Adipocyte (in vitro differentiated cells): ENCODE measurements around the gene SPATA32.

Source experiments
- DNase-seq: peaks from one replicate; pipeline ENCODE4 v3.0.0-alpha.2; 2015; ENCODE audit warnings: low read depth
- H3K27me3 ChIP-seq: replicated peaks from 2 replicates; pipeline ENCODE4 v1.7.0; 2013; ENCODE audit warnings: mild to moderate bottlenecking, low read length, moderate library complexity; ENCODE audit not compliant: control insufficient read depth, insufficient read depth
- H3K36me3 ChIP-seq: 2 replicates; pipeline ENCODE4 v1.7.0; 2013; ENCODE audit warnings: low read length, mild to moderate bottlenecking, moderate library complexity; ENCODE audit not compliant: control insufficient read depth, insufficient read depth, severe bottlenecking
- H3K4me1 ChIP-seq: 2 replicates; pipeline ENCODE4 v1.7.0; 2013; ENCODE audit warnings: mild to moderate bottlenecking, low read length, moderate library complexity; ENCODE audit not compliant: control insufficient read depth, insufficient read depth
- H3K4me3 ChIP-seq: 2 replicates; pipeline ENCODE4 v1.7.0; 2013; ENCODE audit warnings: mild to moderate bottlenecking, low read length, moderate library complexity
- H3K9ac ChIP-seq: 2 replicates; pipeline ENCODE4 v1.7.0; 2013; ENCODE audit warnings: mild to moderate bottlenecking, low read length, moderate library complexity
- H3K9me3 ChIP-seq: 2 replicates; pipeline ENCODE4 v1.7.0; 2013; ENCODE audit warnings: mild to moderate bottlenecking, low read length, moderate library complexity; ENCODE audit not compliant: control insufficient read depth

SPATA32 gene

DNA sequence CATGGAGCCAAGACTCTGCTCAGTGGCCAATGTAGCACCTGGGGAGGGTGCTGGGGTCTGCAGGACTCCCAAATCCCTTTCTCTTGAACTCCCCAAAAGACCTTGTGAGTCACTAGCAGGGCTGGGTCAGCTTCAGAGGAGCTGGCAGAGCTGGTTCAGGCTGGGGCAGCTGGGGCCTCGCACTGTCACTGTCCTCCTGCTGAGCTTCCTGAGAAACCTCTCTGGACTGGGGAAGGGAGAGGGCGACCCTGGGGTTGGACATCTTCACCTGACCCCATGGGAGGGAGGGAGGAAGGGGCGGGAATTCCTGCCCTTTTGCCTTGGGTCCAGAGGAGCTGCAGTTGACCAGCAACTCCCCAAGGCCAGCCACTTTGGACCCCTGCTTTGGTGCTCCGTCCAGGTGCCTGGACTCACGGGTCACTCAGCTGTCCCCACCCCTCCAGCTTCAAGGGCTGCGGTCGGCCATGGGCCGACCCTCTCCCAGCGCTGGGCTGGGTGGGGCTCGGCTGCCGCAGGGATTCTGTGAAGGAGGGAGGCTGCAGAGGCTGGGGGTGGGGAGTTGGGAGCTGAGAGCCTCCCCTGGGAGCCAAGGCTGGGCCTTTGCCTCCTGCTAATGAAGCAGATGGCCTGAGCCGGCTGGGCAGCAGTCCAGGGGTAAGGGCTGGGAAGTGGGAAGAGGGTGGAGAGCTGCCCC is 31.0 kb downstream of the SPATA32 start:
- Histone ChIP-seq H3K4me3 (no peak overlapping the region), H3K9ac (peak overlapping the region; percentile 17), H3K9me3 (no peaks in the 10 kb centered on the region), H3K36me3 (no peaks in the 10 kb centered on the region), H3K27me3 (no peaks in the 10 kb centered on the region), H3K4me1 (peaks cover 33% of the 10 kb centered on the region)
- DNase-seq: peak; percentile 46

DNA sequence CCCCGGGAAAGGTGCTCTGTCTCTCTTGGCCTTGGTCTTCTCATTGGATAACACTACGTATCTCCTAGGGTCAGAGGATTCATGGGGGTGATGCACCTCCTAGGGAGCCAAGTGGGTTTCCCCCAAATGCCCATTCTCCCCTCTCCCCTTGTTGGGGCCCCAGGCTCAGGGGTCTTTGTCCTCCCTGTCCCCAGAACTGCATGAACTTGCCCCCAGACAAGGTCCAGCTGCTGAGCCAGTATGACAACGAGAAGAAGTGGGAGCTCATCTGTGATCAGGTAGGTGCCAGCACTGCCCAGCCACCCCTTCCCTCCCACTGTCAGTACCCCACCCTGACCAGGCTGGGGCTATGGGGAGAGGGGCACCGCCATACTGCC is 31.5 kb downstream of the SPATA32 start:
- H3K4me1 ChIP-seq: peaks cover 33% of the 10 kb centered on the region
- H3K9ac ChIP-seq: no peak overlapping the region
- no peaks in the 10 kb centered on the region for H3K27me3 ChIP-seq
- DNase-seq: no peak
- no peaks in the 10 kb centered on the region for H3K9me3 ChIP-seq
- no peak overlapping the region for H3K4me3 ChIP-seq
- H3K36me3 ChIP-seq: no peaks in the 10 kb centered on the region

DNA sequence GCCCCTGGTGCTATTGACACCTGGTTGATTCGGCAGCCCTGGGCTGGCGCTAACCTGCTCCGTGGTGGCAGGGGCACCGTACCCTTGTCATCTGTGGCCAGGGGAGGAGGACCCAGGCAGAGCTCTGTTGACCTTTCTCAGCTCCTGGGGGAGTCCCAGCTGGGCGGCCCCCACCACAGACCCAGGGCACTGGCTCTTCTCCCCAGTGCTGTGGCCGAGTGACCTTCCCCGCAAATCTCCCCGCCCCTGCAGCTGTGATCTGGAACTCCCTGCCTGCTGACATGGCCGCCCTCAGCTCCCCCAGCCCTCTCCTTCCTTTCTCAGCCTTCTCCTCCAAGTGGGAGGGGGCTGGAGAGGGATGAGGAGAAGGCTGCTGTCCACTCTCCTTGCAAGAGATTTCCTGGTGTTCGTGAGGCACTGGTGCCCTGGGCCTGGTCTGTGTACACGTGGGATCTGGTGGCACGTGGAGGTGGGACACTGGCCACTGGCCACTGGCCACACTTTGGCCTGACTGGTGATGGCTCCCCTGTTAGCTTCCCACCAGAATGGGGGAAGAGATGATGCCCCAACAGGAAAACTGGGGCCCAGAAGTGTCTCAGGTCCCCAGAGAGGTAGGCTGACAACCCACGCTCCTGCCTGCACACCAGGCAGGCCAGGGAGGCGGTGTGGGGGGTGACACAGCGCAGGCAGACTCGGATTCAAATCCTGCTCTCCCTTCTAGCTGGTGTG is 32.0 kb downstream of the SPATA32 start:
- DNase-seq: no peak
- H3K4me3 ChIP-seq: no peak overlapping the region
- no peaks in the 10 kb centered on the region for H3K36me3 ChIP-seq
- peak overlapping the region; percentile 12 for H3K9ac ChIP-seq
- no peaks in the 10 kb centered on the region for H3K9me3 ChIP-seq
- no peaks in the 10 kb centered on the region for H3K27me3 ChIP-seq
- peaks cover 33% of the 10 kb centered on the region for H3K4me1 ChIP-seq

- peak; percentile 91 for DNase-seq
- peaks cover 33% of the 10 kb centered on the region for H3K4me1 ChIP-seq
- no peak overlapping the region for H3K4me3 ChIP-seq
These were observed 32.9 kb downstream of the SPATA32 start for GRCh38 chr17:45228763-45229539.

GRCh38 chr17:45227926-45228762 is 33.8 kb downstream of the SPATA32 start:
- no peaks in the 10 kb centered on the region for H3K9me3 ChIP-seq
- peak overlapping the region; percentile 9 for H3K9ac ChIP-seq
- H3K4me1 ChIP-seq: peaks cover 33% of the 10 kb centered on the region
- no peak for DNase-seq
- H3K36me3 ChIP-seq: no peaks in the 10 kb centered on the region
- H3K4me3 ChIP-seq: no peak overlapping the region
- peaks cover 6% of the 10 kb centered on the region for H3K27me3 ChIP-seq

More at GRCh38 chr17:45228763-45229539, 32.9 kb downstream of the SPATA32 start:
- H3K36me3 ChIP-seq: no peaks in the 10 kb centered on the region
- peak overlapping the region; percentile 12 for H3K9ac ChIP-seq
- H3K9me3 ChIP-seq: no peaks in the 10 kb centered on the region
- no peaks in the 10 kb centered on the region for H3K27me3 ChIP-seq

- DNase-seq: no peak
- no peaks in the 10 kb centered on the region for H3K9me3 ChIP-seq
- peaks cover 9% of the 10 kb centered on the region for H3K27me3 ChIP-seq
- no peak overlapping the region for H3K4me3 ChIP-seq
- H3K36me3 ChIP-seq: no peaks in the 10 kb centered on the region
- peaks cover 33% of the 10 kb centered on the region for H3K4me1 ChIP-seq
- H3K9ac ChIP-seq: peak overlapping the region; percentile 11
These were observed 34.6 kb downstream of the SPATA32 start for GRCh38 chr17:45227101-45227925.

DNA sequence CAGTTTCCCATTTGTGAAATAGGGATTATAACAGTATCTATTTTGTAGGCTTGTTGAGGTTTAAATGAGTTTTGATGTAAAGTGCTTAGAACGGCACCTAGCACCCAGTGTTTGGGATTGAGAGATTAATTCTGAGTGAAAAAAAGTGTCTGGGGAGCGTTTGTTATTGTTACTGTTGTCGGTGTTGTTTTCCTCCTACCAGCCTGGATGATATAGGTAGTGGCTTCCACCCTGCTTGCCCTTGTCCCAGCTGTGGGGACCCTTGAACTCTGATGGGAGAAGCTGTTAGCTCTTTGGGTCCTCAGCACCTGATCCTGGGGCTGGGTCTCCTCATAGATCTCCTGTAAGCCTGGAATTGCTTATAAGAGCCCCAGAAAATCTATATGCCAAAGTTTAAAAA is 35.3 kb downstream of the SPATA32 start:
- DNase-seq: no peak
- Histone ChIP-seq H3K4me3 (no peak overlapping the region), H3K36me3 (no peaks in the 10 kb centered on the region), H3K9ac (no peak overlapping the region), H3K9me3 (no peaks in the 10 kb centered on the region), H3K4me1 (peaks cover 33% of the 10 kb centered on the region), H3K27me3 (peaks cover 9% of the 10 kb centered on the region)

DNA sequence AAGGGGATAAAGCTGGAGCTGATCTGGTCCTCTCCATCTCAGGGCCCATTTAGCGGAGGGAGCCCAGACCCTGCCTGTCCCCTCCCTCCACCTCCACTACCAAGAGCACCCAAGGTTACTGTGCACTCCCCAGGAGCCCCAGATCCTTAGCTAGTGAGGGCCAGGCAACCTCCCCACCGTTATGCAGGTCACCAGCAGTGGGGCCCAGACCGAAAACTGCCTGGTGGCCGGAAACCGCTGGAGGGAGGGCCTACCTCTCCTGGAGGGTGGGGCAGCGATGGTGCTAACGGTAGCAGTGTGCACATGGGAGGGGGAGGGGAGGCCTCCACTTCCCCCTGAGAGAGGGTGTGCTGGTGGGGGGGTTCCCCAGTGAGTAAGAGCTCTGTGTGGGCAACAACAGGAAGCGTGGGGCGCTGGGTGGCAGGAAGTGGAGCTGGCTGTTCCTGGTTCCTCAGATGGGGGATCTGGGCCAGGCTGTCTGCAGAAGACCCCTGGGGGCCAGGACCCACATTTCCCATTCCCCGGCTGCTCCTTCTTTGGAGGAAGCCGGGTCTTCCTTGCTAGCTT is 35.8 kb downstream of the SPATA32 start:
- Histone ChIP-seq H3K36me3 (no peaks in the 10 kb centered on the region), H3K9ac (no peak overlapping the region), H3K27me3 (peaks cover 9% of the 10 kb centered on the region), H3K9me3 (no peaks in the 10 kb centered on the region), H3K4me1 (peaks cover 31% of the 10 kb centered on the region), H3K4me3 (no peak overlapping the region)
- DNase-seq: no peak

DNA sequence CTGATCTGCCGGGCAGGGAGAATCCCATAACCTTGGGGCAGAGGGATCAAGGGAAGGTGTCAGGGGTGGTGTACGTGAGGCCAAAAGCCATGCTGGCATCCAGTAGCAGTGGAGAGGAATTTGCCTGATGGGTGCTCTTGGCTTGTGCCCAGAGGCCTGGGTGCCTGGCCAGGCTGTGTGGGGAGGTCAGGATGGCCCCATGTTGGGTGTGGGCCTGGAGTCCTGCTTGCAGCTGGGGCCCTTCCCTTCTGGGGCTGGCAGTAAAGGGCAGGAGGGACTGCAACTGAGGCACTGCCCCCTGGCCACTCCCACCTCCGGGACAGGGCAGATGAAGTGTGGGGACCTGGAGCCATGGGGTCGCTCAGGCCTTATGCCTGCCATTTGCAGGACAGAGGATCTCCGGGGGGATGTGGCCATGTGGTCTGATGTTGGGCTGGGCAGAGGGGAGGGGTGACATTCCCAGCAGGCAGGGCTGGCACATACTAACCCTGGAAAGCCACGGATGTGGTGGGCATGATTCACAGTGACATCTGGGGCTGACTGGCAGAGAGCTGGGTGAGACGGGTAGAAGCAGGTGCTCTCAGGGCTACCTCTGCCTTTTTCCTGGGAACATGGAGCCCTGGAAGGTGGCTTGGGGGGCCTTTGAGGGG is 36.7 kb downstream of the SPATA32 start:
- H3K4me3 ChIP-seq: no peak overlapping the region
- peaks cover 9% of the 10 kb centered on the region for H3K27me3 ChIP-seq
- H3K36me3 ChIP-seq: no peaks in the 10 kb centered on the region
- no peak overlapping the region for H3K9ac ChIP-seq
- H3K4me1 ChIP-seq: peaks cover 22% of the 10 kb centered on the region
- DNase-seq: no peak
- H3K9me3 ChIP-seq: no peaks in the 10 kb centered on the region

DNA sequence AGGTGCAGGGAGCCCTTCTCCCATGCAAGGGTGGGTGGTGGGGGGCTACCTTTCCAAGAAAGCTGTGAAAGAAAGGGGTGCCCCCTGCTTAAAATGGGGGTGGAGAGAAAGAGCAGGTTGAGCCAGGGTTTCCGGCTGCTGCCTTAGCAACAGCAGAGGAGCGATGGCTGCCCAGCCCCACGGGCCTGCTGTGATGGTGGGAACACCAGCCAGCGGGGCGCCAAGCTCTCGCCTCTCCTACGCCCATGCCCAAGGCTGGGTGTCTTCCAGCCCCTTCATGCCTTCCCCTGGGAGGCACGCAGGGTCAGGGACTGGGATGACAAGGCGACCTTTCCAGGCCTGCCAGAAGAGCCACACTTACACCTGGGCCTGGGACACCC is 37.2 kb downstream of the SPATA32 start:
- Histone ChIP-seq H3K4me1 (peaks cover 17% of the 10 kb centered on the region), H3K9me3 (no peaks in the 10 kb centered on the region), H3K9ac (no peak overlapping the region), H3K36me3 (no peaks in the 10 kb centered on the region), H3K4me3 (no peak overlapping the region), H3K27me3 (peaks cover 9% of the 10 kb centered on the region)
- DNase-seq: no peak
